ENCODE data around the gene ZBTB46. TPM values are rescaled to one million over a fixed set of nuclear protein-coding genes. Genes with fewer than 3 reads are reported as not detected.
A peak's percentile ranks its signal among the peaks of the same experiment; 100 is the strongest.

Gene ZBTB46
- total RNA-seq, 1 donor: 0.36 TPM

DNA sequence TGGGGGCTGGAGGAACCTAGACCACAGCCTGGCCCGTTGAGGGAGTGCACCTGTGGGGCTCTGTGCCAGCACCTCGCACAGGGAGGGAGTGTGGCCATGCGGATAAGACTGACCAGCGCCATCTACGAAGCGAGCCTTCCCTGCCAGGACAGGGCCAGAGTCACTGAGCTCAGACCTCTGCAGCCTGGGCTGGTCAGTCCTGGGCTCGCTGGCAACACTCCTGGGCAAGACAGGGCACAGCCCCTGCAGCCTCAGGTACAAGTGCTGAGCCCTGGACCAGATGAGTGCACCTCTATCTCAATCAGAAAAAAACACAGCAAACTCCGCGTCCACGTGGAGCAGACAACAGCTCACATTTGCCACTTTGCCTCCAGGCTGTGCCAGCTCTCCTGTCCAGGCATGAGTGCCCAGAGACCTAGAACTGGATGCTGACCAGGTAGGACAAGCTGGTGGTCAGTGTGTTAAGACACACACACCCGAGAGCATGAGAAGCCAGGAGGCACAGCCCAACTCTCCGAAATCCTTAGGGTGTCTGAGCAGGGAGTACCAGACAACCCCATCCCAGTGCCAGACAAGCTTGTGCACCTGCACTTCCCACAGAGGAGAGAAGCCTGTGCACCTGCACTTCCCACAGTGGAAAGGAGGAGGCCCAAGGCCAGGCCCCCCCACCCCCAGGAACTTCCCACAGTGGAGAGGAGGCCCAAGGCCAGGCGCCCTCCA is 128.2 kb downstream of the ZBTB46 start:
- Histone ChIP-seq H3K27ac (ENCODE audit: low read depth, low read length) (no peak overlapping the region), H3K79me2 (ENCODE audit: insufficient read depth, low read length) (peaks cover 42% of the 10 kb centered on the region), H3K4me2 (ENCODE audit: insufficient read depth, low read length) (no peak overlapping the region), H4K20me1 (ENCODE audit: insufficient read depth, low read length) (no peaks in the 10 kb centered on the region), H3K4me3 (ENCODE audit: insufficient read depth, low read length) (no peak overlapping the region), H3K27me3 (ENCODE audit: insufficient read depth, low read length) (no peaks in the 10 kb centered on the region), H3K4me1 (ENCODE audit: insufficient read depth, low read length) (peaks cover 28% of the 10 kb centered on the region), H3K9me3 (ENCODE audit: low read depth, low read length) (no peaks in the 10 kb centered on the region), H2AFZ (ENCODE audit: low read length) (no peak overlapping the region), H3K36me3 (ENCODE audit: insufficient read depth, low read length) (peaks cover 25% of the 10 kb centered on the region)
- TF ChIP-seq, protein P1, sequence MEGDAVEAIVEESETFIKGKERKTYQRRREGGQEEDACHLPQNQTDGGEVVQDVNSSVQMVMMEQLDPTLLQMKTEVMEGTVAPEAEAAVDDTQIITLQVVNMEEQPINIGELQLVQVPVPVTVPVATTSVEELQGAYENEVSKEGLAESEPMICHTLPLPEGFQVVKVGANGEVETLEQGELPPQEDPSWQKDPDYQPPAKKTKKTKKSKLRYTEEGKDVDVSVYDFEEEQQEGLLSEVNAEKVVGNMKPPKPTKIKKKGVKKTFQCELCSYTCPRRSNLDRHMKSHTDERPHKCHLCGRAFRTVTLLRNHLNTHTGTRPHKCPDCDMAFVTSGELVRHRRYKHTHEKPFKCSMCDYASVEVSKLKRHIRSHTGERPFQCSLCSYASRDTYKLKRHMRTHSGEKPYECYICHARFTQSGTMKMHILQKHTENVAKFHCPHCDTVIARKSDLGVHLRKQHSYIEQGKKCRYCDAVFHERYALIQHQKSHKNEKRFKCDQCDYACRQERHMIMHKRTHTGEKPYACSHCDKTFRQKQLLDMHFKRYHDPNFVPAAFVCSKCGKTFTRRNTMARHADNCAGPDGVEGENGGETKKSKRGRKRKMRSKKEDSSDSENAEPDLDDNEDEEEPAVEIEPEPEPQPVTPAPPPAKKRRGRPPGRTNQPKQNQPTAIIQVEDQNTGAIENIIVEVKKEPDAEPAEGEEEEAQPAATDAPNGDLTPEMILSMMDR (IDR thresholded peaks at IDR 0.05; ENCODE audit: extremely low read depth, low read depth, low read length): no peak
- DNase-seq (ENCODE audit: insufficient read length, low spot score, missing footprints): peak; percentile 87

DNA sequence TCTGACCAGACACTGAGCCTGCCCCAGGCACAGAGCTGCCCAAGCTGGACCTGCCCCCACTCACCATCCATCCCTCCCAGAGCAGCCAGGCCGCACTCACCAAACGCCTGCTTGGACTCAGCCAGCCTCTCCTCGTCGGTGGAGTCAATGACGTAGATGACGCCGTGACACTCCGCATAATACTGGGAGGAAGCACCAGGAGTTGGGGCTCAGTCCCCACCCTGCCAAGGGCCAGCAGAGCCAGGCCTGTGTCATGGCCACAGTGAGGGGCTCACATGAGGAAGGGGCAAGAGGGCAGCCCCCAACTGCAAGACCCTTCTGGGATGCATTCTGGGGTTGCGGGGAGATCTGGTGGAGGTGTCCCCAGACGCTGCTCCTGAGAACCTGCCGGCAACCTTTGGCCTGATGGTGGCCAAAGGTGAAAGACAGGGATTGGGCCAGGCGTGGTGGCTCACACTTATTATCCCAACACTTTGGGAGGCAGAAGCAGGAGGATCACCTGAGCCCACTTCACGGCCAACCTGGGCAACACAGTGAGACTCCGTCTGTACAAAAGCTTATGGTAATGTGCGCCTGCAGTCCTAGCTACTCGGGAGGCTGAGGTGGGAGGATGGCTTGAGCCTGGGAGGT is 128.9 kb downstream of the ZBTB46 start:
- no peaks in the 10 kb centered on the region for H4K20me1 ChIP-seq (ENCODE audit: insufficient read depth, low read length)
- DNase-seq (ENCODE audit: insufficient read length, low spot score, missing footprints): peak; percentile 49
- H3K4me1 ChIP-seq (ENCODE audit: insufficient read depth, low read length): peaks cover 35% of the 10 kb centered on the region
- H2AFZ ChIP-seq (ENCODE audit: low read length): no peak overlapping the region
- no peak overlapping the region for H3K4me3 ChIP-seq (ENCODE audit: insufficient read depth, low read length)
- H3K36me3 ChIP-seq (ENCODE audit: insufficient read depth, low read length): peaks cover 25% of the 10 kb centered on the region
- H3K27ac ChIP-seq (ENCODE audit: low read depth, low read length): no peak overlapping the region
- no peaks in the 10 kb centered on the region for H3K9me3 ChIP-seq (ENCODE audit: low read depth, low read length)
- H3K27me3 ChIP-seq (ENCODE audit: insufficient read depth, low read length): no peaks in the 10 kb centered on the region
- H3K4me2 ChIP-seq (ENCODE audit: insufficient read depth, low read length): no peak overlapping the region
- TF ChIP-seq, protein P1 (IDR thresholded peaks at IDR 0.05; ENCODE audit: extremely low read depth, low read depth, low read length): no peak
- H3K79me2 ChIP-seq (ENCODE audit: insufficient read depth, low read length): peaks cover 35% of the 10 kb centered on the region

DNA sequence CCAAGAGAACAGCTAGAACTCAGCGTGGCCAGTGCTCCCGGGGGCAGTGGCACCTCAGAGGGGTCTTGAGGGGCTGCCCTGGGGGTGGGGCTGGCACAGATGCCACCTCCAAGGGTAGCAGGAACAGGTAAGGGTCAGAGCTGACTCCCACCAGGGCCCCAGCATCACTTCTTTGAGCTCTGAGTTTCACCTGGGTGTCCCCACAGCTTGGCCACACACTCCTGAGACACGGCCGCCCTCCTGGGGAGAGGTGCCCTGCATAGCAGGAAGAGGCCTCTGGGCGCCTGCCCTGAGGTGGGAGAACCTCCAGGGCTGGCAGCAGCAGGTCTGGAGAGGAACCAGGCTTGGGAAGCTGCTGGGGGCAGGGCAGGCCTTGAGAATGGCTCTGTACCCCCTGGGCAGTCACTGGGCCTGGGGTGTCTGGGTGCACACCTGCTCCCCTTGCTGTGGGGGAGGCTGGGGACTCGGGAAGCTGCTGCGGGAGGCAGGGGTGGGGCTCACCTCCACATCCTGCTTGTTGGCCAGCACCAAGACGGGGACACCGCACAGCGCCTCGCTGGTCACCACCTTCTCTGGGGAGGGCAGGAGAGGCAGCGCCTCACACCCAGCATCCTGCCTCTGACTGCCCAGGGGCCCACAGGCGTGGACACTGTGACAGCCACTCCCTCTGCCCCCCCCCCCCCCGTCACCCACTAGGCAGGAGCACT is 129.6 kb downstream of the ZBTB46 start:
- Histone ChIP-seq H3K79me2 (ENCODE audit: insufficient read depth, low read length) (peaks cover 28% of the 10 kb centered on the region), H3K27ac (ENCODE audit: low read depth, low read length) (no peak overlapping the region), H3K27me3 (ENCODE audit: insufficient read depth, low read length) (no peaks in the 10 kb centered on the region), H3K9me3 (ENCODE audit: low read depth, low read length) (no peaks in the 10 kb centered on the region), H2AFZ (ENCODE audit: low read length) (no peak overlapping the region), H4K20me1 (ENCODE audit: insufficient read depth, low read length) (no peaks in the 10 kb centered on the region), H3K4me1 (ENCODE audit: insufficient read depth, low read length) (peaks cover 35% of the 10 kb centered on the region), H3K4me3 (ENCODE audit: insufficient read depth, low read length) (no peak overlapping the region), H3K36me3 (ENCODE audit: insufficient read depth, low read length) (peaks cover 24% of the 10 kb centered on the region), H3K4me2 (ENCODE audit: insufficient read depth, low read length) (no peak overlapping the region)
- DNase-seq (ENCODE audit: insufficient read length, low spot score, missing footprints): peak; percentile 83
- TF ChIP-seq, protein P1 (IDR thresholded peaks at IDR 0.05; ENCODE audit: extremely low read depth, low read depth, low read length): no peak

GRCh38 chr20:63701051-63701328 is 130.1 kb downstream of the ZBTB46 start:
- TF ChIP-seq, protein P1 (IDR thresholded peaks at IDR 0.05; ENCODE audit: extremely low read depth, low read depth, low read length): no peak

More at GRCh38 chr20:63701051-63701328, 130.1 kb downstream of the ZBTB46 start:
- H3K27ac ChIP-seq (ENCODE audit: low read depth, low read length): no peak overlapping the region
- H4K20me1 ChIP-seq (ENCODE audit: insufficient read depth, low read length): no peaks in the 10 kb centered on the region
- no peak overlapping the region for H3K4me2 ChIP-seq (ENCODE audit: insufficient read depth, low read length)
- H3K27me3 ChIP-seq (ENCODE audit: insufficient read depth, low read length): no peaks in the 10 kb centered on the region
- peaks cover 31% of the 10 kb centered on the region for H3K4me1 ChIP-seq (ENCODE audit: insufficient read depth, low read length)
- H3K36me3 ChIP-seq (ENCODE audit: insufficient read depth, low read length): peaks cover 19% of the 10 kb centered on the region
- H2AFZ ChIP-seq (ENCODE audit: low read length): no peak overlapping the region
- peak; percentile 72 for DNase-seq (ENCODE audit: insufficient read length, low spot score, missing footprints)
- H3K4me3 ChIP-seq (ENCODE audit: insufficient read depth, low read length): no peak overlapping the region
- H3K9me3 ChIP-seq (ENCODE audit: low read depth, low read length): no peaks in the 10 kb centered on the region
- peaks cover 23% of the 10 kb centered on the region for H3K79me2 ChIP-seq (ENCODE audit: insufficient read depth, low read length)
